SH-SY5Y (cell line): ENCODE measurements around the gene MXI1.

Experiments
- GATA2 ChIP-seq: IDR thresholded peaks from 2 replicates; pipeline ENCODE4 v1.6.1; 2011; ENCODE audit warnings: mild to moderate bottlenecking, low read depth, low read length
- GATA3 ChIP-seq: IDR thresholded peaks from 2 replicates; pipeline ENCODE4 v1.6.1; 2011; ENCODE audit warnings: low read depth, mild to moderate bottlenecking, low read length, moderate library complexity

GRCh38 chr10:110220398-110220797, 13.0 kb downstream of the MXI1 start:
- no peak for TF ChIP-seq GATA2
- no peak for TF ChIP-seq GATA3
